ENCODE results near the gene LCLAT1. TPM values are rescaled to one million over a fixed set of nuclear protein-coding genes. Genes with fewer than 3 reads are reported as not detected.

LCLAT1 gene
- total RNA-seq (2014; rRNA removed; shearing (Covaris generic)), result 18.5 and 27.0 TPM in 2 replicates

DNA sequence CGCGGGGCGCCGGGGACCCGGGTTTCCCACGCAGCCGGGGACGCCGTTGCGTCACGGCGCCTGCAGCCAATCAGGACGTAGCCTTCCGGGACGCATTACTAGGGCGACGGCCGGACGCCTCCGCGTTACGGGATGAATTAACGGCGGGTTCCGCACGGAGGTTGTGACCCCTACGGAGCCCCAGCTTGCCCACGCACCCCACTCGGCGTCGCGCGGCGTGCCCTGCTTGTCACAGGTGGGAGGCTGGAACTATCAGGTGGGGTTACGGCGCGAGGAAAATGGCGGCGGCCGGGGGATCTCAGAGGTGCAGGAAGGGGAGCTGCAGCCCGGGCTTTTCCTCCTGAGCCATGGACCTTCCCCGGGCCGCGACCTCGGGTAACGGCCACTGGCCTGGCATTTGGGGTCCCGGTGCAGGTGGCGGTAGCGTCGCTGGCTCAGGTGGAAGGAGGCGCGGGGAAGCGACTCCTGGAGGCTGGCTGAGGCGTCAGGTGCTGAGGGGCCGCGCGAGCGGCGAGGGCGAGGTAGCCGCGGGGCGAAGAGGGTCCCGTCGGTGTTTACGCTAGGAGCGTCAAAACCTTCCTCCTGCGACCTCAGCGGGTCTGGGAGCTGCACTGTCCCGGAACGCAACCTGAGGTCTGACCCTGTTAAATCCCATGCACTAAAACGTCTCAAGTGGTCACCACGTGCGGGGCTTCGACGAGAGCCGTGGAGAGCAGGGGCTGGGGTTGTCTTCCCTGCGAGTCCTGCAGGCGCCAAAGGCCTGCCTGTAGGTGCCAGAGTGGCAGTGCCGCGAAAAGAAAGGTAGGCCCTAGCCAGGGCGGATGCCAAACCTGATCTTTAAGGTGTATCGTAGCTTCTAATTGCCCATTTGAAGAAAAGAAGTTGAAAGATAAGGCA is at the start of gene LCLAT1:
LCLAT1 (plus strand) TSS at position 98 of the 897 bp plus-strand sequence. CDS start 78,345 bp downstream, outside the sequence.
- DNase-seq (ENCODE audit: low read depth), result peak; percentile 89

DNA sequence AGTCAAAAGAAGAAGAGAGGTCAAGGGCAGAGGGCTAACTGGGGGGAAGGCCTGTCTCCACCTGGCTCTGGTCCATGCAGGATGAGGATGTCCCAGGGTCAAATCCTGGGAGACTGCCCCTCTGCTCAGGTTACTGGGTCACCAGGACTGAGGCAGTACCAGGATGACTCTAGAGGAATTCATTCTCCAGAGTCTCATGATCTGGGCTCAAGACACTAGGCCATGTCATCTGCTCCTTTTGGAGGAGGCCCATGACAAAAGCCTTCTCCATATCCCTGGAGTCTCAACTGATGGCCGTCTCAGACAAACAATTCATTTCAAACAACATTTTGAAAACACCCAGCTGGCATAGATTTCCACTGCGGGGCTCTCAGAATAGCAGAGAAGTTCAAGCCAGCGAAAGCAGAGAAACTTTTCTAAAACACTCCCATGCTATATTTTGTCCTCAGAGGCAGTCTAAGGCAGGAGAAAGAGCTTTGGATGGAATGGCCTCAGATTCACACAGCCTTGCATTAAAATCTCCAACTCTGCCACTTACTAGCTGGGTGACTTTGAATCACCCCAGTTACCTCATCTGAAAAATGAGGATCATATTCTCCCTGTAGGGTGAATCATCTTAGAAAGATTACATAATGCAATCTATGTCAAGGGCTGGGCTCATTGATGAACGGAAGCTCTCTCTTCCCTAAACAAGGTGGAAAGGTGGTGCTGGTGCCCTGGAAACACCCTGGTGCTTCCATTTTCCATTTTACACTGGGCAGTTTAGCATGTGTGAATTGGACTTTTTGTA is 48.8 kb upstream of the LCLAT1 start:
- DNase-seq (ENCODE audit: low read depth), result peak; percentile 22

DNA sequence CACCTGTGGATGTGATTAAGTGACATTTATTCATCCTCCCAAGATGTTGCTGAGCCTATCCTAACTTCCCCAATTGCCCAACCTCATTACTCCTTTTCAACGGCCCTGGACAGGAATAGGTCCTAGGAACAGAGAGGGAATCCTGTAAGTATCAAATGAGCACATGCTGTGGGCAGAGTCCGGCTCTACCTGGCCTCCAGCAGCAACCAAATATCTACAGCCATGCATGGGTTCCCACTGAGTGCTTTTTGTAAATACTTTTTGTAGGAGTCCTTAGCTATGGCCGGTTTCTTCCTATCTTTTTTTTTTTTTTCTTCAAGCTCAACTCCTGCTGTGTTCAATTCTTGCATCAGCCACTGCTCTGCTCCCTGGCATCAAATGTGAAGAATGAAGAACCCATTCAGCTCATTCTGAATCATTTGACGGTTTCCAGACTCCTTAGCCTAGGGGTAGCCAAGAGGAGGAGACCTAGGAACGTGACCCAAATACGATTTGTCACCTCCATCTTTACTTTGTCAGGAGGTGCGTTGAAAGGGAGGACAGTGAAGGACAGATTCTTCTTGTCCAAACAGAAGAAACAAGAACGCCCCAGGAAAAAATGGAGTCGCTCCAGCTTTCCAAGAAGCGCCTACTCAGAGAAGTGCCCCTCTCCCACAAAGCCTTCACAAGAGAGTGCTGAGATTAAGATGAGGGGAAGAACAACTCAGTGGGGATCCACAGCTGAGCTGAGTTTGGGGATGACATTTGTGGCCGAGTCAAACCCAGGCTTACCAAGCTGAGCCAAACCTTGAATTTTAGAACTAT is 46.7 kb upstream of the LCLAT1 start:
- DNase-seq (ENCODE audit: low read depth), result no peak

DNA sequence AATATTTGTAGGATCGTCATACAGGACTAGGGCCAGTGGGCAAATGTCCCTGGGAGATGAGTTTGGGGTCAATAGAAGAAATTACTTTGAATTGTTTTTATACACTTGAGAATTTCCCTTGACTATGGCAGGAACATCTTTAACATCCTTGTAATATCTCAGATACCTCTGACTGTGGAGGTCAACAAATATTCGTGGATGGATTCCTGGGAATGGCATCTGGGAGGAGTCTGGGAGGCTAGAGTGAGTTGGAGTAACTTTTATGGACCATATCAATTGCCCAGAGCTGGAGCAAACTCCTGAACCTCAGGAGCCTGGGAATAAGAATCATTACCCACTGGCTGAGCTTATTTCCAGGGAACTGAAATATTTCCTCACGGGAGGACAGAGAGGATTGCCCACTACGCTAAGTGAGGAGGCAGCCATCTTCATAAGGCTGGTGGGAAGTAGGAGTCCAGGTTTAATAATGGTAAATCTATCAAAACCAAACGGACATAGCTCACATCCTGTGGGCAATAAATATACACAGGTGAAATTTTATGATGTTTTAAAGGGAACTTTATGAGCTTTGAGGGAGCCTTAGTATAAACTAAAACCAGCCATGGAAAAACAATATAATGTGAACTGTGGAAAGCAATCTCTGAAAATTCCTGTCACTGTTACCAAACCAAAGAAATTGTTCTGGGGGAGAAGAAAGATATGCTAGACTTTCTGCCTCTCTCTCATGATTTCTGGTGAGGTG is 44.4 kb upstream of the LCLAT1 start:
- no peak for DNase-seq (ENCODE audit: low read depth)

DNA sequence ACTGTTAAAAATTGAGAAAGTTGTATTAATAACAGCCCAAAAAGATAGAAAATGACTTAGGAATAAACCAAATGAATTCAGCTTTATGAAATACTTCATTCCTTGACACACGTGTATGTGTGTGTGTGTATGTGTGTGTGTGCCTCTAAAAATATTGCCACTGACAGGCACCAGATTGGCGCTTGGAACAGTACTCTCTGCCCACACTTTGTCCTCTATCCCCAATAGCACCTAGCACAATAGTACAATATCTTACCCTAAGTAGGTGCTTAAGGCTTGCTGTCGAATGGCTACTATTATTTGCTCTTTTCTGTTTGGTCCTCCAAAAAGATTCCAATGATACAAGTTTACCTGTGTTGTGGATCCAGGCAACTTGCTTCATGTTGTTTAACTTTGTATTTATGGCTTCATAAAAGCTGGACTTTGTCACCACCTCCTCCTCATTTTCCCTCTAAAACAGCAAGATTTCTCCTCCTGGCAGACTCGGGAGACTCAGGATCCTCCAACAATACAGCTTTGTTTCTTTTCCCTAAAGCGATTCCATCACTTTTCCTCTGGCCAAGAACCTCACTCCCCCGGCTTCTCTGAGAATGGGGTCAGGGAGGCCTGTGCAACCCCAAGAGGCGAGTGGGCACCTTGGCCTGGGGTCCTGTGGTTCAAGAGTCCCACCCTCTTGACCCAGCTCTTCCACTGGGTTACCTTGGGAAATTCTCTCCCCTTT is 43.3 kb upstream of the LCLAT1 start:
- no peak for DNase-seq (ENCODE audit: low read depth)

DNA sequence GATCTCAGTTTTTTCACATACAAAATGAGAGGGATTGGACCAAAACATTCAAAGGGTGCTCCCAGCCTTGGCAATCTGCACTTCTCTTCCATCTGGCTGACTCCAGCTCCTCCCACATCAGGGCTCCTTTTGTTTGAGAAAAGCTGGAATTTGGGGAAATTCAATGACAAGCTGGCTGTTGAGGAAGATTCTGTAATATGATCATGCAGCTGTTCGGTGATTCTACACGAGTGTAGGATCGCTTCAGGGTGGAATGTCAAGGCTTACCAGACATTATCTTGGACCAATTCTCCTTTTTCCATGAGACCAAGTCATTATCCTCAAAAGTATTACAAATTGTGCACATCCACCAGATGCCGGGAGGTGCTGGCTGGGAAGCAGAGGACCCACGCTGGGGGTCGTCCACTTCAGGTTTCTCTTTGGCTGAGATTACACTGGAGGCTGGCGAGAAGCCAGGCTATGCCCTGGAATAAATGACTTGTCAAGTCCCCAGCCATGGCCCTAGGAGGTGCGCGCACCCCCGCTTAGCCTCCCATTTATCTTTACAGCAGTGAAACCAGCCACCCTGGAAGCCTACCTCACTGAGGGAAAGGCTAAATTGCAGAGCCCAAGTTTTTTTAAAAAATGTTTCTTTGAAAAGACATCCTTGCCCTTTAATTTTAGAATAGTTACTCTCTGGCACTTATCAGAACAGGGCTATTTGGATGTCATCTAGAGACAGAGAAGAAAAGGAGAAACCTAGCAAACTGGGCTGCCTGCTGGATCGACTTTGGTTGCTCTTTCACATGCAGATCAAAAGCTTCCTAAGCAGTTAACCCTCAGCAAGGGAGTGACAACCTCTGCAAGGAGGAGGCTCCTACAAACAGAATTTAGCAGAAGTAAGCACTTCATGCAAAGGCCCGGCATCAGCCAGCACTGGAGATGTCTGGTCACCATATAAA is 42.5 kb upstream of the LCLAT1 start:
- no peak for DNase-seq (ENCODE audit: low read depth)

DNA sequence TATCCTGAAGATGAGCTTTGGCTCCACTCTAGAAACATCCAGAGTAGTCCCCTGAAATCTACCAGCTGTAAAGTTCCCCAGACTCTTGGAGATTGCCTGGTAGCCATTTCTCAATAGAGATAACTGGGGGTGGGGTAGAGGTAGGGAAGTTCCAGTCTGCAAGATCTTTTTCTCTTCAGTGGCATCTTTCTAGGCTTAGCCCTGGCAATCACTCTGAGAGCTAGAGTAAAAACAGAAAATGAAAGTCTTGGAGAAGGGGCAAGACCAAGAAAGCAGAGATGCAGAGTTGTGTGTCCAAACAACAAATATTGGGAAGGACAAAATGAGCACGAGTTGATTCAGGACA is 41.8 kb upstream of the LCLAT1 start:
- no peak for DNase-seq (ENCODE audit: low read depth)

DNA sequence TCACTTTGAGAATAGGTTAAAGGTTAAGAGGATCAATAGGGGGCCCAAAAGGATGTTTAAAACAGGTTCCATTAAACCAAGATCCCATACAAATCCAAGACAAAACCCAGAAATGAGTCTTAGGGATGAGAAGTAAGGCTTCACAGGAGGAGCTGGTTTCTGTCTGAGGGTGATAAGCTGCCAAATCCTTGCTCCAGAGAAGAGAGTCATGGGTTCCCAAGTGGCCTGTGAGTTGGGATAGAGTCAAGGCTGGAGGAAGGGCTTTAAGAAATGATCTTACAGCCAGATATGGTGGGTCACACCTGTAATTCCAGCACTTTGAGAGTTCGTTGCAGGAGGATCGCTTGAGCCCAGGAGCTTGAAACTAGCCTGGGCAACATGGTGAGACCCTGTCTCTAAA is 40.2 kb upstream of the LCLAT1 start:
- no peak for DNase-seq (ENCODE audit: low read depth)

DNA sequence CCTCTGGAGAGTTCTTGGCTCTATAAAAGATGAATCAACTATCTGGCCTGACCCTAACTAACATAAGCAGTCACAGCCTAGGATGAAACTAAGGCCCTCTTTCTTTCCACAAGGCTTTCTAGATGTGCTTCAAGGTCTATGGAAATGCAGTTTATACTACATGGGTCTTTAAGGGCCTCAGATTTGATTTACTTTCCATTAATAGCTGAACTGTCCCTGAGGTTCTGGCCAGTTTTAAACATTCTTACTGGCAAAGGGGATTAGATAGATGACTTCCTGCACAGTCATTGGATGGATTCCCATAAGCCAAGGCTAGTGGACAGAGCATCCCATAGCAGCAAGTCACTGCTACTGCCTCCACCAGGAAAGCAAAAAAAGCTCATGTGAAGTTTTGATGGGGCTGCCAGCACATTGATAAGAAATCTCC is 38.1 kb upstream of the LCLAT1 start:
- peak; percentile 21 for DNase-seq (ENCODE audit: low read depth)

DNA sequence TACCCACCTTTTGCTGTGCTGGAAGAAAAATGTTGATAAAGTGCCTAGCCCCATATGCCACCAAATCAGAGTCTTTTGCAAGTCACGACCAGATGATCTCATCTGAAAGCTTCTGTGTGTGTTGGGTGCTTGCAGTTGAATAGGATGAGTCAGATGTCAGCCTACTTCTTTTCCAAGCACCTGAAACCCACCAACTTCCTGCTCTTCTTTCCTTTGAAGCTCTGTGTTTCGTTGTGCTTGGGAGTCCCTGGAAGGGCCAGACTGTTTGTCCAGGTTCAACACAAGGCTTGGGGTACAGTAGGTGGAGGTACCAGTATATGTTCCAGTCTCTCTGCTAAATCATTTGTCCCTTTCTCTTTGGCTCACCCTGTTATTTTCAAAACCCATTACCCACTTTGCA is 36.8 kb upstream of the LCLAT1 start:
- peak; percentile 81 for DNase-seq (ENCODE audit: low read depth)

DNA sequence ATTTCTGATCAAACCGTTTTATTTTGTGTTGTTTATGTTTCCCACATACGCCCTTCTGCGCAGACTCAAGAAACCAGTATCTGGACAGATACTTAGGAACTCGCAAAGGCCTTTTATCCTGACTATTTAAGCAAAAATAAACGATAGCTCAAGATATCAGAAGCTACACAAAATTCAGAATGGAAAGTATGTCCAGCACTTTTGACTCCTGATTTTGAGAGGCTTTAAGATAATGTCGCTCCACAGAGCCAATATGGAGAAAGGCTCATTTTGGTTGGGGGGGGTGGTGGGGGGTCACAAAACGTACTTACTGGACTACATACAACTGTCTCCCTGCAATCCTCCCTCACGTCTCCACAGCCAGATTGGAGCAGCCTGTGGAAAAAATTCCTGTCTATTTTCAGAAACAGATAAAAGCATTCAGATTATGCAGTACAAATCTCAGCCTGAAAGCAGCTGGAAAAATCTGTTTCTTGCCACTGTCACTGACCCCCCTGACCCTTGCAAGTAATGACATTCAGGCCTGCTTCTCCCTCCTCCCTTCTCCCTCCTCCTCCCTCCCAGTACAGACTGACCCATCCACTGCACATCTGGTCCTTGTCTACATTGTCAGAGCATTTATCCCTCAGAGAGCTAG is 34.9 kb upstream of the LCLAT1 start:
- DNase-seq (ENCODE audit: low read depth), result no peak

DNA sequence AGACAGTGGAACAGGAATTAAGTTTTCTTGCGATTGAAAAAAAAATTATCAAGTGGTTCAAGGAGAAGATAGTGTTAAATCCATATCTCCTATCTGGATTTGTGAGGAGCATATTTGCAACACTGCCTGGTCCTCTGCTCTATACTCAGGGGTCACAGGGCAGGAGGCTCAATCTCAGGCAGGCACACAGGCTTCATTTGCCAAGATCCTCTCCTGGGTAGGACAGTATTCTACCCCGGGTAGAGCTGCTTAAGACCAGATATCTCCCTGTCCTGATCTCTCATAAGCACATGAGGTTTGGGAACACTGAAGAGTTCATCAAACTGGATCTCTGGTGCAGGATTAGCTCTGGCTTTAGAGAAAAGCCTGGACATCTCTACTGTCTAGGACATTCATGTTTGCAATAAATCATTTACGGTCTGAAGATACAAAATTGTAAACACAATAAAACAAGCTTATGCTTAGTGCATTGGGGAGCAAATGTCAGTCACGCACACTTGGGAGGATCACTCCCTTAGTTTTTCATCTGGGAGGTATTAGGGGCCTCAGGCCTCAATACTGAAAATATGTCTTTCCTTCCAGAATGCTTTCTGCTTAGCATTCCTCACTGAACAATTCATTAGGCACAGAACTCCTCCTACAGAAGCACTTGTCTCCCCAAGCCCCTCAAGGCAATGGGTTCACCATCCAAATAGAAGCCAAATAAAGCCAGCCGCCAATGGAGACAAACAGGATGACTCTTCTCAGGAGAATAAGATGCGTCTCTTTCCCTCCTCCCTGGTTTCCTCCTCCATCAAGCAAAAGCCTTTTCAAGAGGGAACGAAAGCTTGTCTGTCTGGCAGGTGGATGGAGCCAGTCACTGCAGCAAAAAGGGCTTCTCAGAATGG is 34.1 kb upstream of the LCLAT1 start:
- no peak for DNase-seq (ENCODE audit: low read depth)

DNA sequence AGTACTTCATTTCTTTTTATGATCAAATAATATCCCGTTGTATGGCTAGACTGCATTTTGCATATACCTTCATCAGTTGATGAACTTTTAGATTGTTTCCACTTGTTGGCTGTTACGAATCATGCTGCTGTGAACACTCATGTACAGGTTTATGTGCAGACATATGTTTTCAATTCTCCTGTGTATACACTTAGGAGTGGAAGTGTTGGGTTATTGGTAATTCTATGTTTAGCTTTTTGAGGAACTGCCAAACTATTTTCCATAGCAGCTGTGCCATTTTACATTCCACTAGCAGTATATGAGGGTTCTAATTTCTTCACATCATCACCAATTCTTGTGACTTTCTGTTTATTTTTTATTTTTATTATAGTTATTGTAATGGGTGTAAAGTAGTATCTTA is 32.1 kb upstream of the LCLAT1 start:
- no peak for DNase-seq (ENCODE audit: low read depth)

DNA sequence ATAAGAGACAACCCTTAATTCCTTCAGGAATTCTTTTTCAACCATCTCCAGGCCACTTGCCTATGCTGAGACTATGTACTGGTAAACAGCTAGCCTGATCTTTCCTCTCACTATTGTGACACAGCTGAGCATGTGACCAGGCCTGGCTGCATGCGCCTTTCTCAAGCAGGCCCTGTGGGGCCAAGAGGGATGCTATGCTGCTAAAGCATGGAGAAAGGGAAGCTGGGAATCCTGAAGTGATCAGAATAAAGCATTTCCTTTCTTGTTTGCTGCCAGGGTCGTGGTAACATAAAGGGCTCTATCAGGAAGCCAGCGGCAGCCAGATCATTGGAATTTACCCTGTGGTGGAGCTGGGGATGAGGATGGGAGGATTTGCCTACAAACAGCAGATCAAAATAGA is 29.8 kb upstream of the LCLAT1 start:
- DNase-seq (ENCODE audit: low read depth), result no peak

DNA sequence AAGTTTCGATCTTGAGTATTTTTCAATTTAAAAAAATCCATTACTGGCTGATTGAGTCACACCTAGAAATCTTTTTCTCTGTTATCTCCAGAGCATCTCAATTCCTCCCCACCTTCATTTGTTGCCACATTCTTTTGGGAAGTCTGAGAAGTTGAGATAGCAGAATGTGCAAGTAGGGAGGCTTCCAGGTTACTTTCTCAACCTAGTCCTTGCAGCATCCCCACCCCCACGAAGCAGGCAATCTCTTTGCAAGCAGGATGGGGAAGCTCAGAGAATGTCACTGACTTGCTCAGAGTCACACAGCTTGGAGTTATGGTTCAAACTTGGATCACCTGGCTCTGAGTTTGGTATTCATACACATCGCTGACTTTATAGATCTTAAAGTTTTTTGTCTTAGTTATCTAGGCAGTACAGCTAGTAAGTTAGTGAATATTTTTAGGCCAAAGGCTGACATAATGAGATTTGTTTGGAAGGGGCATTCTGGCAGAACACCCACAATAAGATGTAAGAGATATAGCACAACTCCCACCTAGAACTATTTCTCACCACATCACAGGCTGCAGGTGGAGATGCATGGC is 25.9 kb upstream of the LCLAT1 start:
- DNase-seq (ENCODE audit: low read depth), result no peak

DNA sequence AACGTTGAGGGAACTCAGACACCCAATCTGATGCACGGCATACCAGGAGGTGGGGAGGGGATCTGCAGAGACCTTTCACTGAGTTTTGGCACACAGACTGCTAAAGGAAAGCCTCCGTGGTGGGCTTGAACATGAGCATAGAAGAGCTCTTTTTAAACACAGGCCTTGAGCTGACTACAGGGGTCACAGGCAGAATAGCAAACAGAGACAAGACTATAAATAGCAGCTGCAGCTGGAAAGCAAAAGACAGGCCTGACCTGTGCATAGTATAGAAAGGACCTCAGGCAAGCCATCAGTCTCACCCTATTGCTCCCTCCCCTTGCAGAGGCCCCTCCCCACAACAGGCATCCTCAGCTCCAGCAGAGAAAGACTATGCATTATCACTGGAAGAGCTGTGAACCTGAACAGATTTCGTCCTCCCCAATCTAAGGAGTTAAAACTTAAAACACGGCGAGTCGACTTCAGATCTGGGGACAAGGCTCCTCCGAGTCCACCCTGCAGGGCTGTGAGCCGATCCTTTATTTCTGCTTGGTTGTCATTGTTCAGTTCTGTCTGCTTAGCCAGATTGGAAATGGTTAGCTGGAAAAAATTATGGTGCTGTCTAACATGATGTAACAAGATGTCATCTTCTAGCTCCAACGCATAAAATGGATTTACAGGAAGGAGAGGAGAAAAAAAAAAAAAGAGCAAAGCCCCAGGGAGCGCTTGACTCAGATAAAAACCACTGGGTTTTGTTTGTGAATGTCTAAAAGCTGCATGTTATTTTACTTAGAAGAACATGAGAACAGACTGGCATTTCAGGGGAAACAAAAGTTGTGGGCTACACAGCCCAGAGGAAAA is 25.2 kb upstream of the LCLAT1 start:
- peak; percentile 41 for DNase-seq (ENCODE audit: low read depth)
